Activated CD4-positive, alpha-beta T cell treated with anti-CD3 and anti-CD28 coated beads for 48 hours (primary cell): Measurements from ENCODE around the gene NR4A3.

Experiments used
- DNase-seq: peaks from one replicate; pipeline ENCODE4 v3.0.0-alpha.2; 2020

NR4A3 gene

GRCh38 chr9:99885747-99886146, 64.1 kb downstream of the NR4A3 start:
- DNase-seq, result no peak

DNA sequence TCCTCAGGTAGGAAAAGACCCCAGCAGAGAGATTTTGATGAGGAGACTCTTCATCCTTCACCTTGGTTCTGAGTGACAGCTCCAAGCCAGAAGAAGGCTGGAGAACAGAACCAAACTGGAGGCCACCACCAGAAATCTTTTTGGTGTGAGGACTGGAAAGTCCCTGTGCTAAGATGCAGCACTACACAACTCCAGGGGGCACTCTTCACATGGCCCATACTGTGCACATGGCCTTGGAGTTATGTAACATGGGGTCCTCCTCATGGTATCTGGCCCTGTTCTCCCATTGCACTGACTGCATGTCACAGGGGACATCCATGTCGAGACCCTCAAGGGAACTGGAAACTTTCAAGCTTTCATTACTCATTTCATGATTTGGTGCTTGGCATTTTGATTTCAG, 67.4 kb downstream of the NR4A3 start:
- no peak for DNase-seq

- no peak for DNase-seq
Observed at GRCh38 chr9:99894826-99895225, 73.1 kb downstream of the NR4A3 start.

DNA sequence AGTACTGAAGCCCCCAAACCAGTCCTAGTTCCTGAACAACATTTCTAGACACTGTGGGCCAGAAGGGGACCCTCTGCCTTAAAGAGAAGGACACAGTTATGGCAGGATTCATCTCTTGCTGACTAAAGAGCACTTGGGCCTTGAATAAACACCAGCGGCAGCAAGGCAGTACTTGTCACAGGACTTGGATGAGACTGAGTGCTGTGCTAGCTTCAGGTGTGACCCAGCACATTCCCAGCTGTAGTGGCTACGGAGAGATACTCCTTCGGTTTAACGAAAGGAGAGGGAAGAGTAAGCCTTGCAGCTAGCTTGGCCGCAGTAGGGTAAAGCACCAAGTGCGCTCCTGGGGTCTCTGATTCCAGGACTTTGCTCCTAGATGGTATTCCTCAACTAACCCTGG, 73.8 kb downstream of the NR4A3 start:
- DNase-seq, result no peak

DNA sequence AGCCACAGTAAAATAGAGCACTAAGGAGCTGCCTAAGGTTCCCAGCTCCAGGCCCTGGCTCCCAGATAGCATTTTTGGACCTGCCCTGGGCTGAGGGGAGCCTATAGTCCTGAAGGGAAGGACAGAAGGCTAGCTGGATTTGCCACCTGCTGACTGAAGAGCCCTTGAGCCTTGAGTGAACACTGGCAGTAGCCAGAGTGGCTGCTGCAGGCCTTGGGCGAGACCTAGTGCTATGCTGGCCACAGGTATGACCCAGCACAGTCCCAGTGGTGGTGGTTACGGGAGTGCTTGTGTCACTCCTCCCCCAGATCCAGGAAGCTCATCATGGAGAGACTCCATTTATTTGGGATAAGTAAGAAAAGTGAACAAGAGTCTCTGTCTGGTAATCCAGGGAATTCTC, 74.4 kb downstream of the NR4A3 start:
- no peak for DNase-seq

GRCh38 chr9:99903393-99903792, 81.7 kb downstream of the NR4A3 start:
- no peak for DNase-seq

- no peak for DNase-seq
Observed at GRCh38 chr9:99905833-99906402, 84.2 kb downstream of the NR4A3 start.

DNA sequence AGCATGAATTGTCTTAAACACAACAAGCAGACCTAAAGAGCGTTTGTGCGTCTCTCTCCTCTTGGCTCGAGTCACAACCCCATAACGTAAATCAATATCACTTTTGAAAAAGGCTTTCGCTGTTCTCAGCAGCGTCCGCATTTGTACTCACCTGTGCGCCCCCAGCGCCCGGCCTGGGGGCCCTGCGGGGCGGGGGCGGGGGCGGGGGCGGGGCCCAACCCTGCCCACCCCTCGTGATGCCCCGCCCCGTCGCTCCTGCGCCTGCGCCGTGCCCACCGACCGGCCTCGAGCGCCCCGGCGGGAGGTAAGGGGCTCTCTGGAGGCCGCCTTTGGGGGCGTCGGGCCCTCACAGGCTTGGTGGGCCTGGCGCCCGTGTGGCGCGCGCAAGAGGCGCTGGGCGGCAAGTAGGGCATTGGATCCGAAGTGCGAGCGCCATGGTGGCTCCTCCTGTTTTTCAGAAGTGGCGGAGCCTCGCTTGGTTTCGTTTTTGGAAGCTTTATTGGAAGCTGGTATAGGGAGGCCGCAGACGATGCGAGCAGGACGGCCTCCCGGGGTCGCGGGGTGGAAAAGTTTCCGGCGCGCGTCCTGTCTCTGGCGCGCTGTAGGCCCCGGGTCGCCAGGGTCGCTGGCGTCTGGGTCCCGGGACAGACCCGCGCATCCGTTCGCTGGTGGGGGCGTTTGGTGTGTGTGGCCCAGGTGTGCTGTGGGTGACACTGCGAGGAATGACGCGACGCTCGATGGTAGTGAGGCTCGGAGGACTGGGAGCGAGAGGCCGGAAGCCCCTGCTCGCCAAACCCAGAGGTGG, 84.9 kb downstream of the NR4A3 start, which contains the start of gene STX17:
TSS of gene STX17 (plus strand) at position 252 of the 805 bp plus-strand sequence. CDS start 8,586 bp downstream, outside the sequence.
- DNase-seq, result peak; percentile 80

DNA sequence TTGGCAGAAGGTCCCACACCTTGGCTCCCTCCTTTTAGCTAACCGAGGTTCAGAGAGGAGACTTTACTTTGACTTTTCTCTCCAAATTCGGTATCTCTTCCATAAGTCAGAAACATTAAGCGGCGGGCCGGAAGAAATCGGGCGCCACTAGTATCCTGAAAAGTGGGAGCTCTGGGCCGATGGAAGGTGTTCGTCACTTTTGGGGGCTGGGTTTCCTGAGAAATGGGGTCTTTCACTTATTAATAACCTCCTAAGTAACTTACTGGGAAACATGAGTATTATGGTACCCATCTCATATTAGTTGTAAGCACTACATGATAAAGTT, 85.5 kb downstream of the NR4A3 start:
- DNase-seq, result no peak

GRCh38 chr9:99911600-99911999, 89.9 kb downstream of the NR4A3 start:
- no peak for DNase-seq
